GM12878 (cell line): ENCODE results near the gene FMN2. TPM values are rescaled to one million over a fixed set of nuclear protein-coding genes. Genes with fewer than 3 reads are reported as not detected.

Source experiments
- ATAC-seq: fragments of 200-7000 bp; cut with Tn5 transposase; 3 replicates; pipeline ENCODE4 v1.9.1; 2020; ENCODE audit warnings: mild to moderate bottlenecking, moderate library complexity
- BruUV-seq: library from RNA; stranded (reverse); fragments of 400-500 nt; replicated peaks from 2 replicates; lab custom pipeline; 2021; lab: Mats Ljungman, UMichigan
- CTCF ChIA-PET: fragments of 300-600 bp; sonication (Branson Sonifier 250); formaldehyde crosslinking; extraction: SDS; loops from one replicate; lab custom pipeline; 2021; ENCODE audit warnings: inconsistent platforms; lab: Yijun Ruan, JAX
- POLR2A ChIA-PET: fragments of 350-600 bp; formaldehyde crosslinking; extraction: SDS; loops from one replicate; lab custom pipeline; 2021; ENCODE audit warnings: inconsistent platforms; lab: Charles Lee
- RAD21 ChIA-PET: fragments of 300-600 bp; sonication (Branson Sonifier 250); formaldehyde crosslinking; loops from one replicate; lab custom pipeline; 2023; ENCODE audit warnings: antibody characterized with exemption; ENCODE audit not compliant: unreplicated experiment; lab: Charles Lee
- SMC1A ChIA-PET: fragments of 300-600 bp; sonication (Branson Sonifier 250); formaldehyde crosslinking; loops from one replicate; lab custom pipeline; 2023; ENCODE audit not compliant: unreplicated experiment, uncharacterized antibody; lab: Charles Lee
- DNase-seq: peaks from one replicate; pipeline ENCODE4 v3.0.0-alpha.2; 2011; ENCODE audit warnings: low read depth, low spot score
- FAIRE-seq: peaks from 3 replicates; lab custom pipeline; 2011; peaks lifted over from hg19 to GRCh38; lab: Jason Lieb, UNC
- H2AFZ ChIP-seq: 2 replicates; pipeline ENCODE4 v1.6.0; 2011; ENCODE audit warnings: low read depth, low read length, control low read depth; ENCODE audit not compliant: control insufficient read depth
- H3K27ac ChIP-seq: 2 replicates; pipeline ENCODE4 v1.5.1; 2011; ENCODE audit warnings: control low read depth; ENCODE audit not compliant: control insufficient read depth, insufficient read depth
- H3K27me3 ChIP-seq, 2 experiments: replicated peaks in 1 of 2; 2 replicates each; pipeline versions ENCODE4 v1.6.0 to v1.6.1; 2011; ENCODE audit warnings: low read length in 1 of 2; ENCODE audit not compliant: control insufficient read depth in 2 of 2, insufficient read depth in 2 of 2
- H3K36me3 ChIP-seq, 2 experiments: 2 replicates each; pipeline ENCODE4 v1.5.1; 2011; ENCODE audit warnings: low read length in 1 of 2; ENCODE audit not compliant: control insufficient read depth in 2 of 2, insufficient read depth in 2 of 2
- H3K4me1 ChIP-seq: 2 replicates; pipeline ENCODE4 v1.6.1; 2011; ENCODE audit warnings: mild to moderate bottlenecking, low read length, moderate library complexity, mixed read lengths; ENCODE audit not compliant: control insufficient read depth, insufficient read depth
- H3K4me2 ChIP-seq: 2 replicates; pipeline ENCODE4 v1.6.0; 2011; ENCODE audit warnings: control low read depth; ENCODE audit not compliant: control insufficient read depth, insufficient read depth
- H3K4me3 ChIP-seq: fragments of 200-600 bp; sonication (generic); 2 replicates; pipeline ENCODE4 v1.5.1; 2016
- H3K79me2 ChIP-seq: 2 replicates; pipeline ENCODE4 v1.6.0; 2011; ENCODE audit warnings: low read length; ENCODE audit not compliant: control insufficient read depth, insufficient read depth
- H3K9ac ChIP-seq: 2 replicates; pipeline ENCODE4 v1.8.0; 2011; ENCODE audit warnings: low read length, control low read depth, mixed read lengths; ENCODE audit not compliant: control insufficient read depth, insufficient read depth
- H3K9me3 ChIP-seq: replicated peaks from 3 replicates; pipeline ENCODE4 v1.5.1; 2011; ENCODE audit warnings: mild to moderate bottlenecking, low read length; ENCODE audit not compliant: control insufficient read depth, insufficient read depth
- H4K20me1 ChIP-seq: 2 replicates; pipeline ENCODE4 v1.6.0; 2011; ENCODE audit not compliant: control insufficient read depth, insufficient read depth
- ATF2 ChIP-seq: IDR thresholded peaks from 2 replicates; pipeline ENCODE4 v1.6.1; 2012; ENCODE audit warnings: low read length, inconsistent platforms
- BMI1 ChIP-seq: fragments of 450-650 bp; IDR thresholded peaks from 2 replicates; pipeline ENCODE4 v1.6.1; 2016; ENCODE audit warnings: mild to moderate bottlenecking, moderate library complexity, borderline replicate concordance
- CBFB ChIP-seq: IDR thresholded peaks from 2 replicates; pipeline ENCODE4 v1.6.1; 2016; ENCODE audit warnings: antibody characterized with exemption, low read depth
- E4F1 ChIP-seq: fragments of 450-650 bp; IDR thresholded peaks from 2 replicates; pipeline ENCODE4 v1.6.1; 2018; ENCODE audit warnings: borderline replicate concordance, mild to moderate bottlenecking; ENCODE audit not compliant: partially characterized antibody
- IRF4 ChIP-seq: IDR thresholded peaks from 2 replicates; pipeline ENCODE4 v1.6.1; 2011; ENCODE audit warnings: low read depth, low read length
- NR2C2 ChIP-seq: IDR thresholded peaks from 2 replicates; pipeline ENCODE4 v1.6.1; 2011; ENCODE audit warnings: borderline replicate concordance, low read depth; ENCODE audit not compliant: control insufficient read depth, insufficient read length
- PKNOX1 ChIP-seq: fragments of 450-650 bp; IDR thresholded peaks from 2 replicates; pipeline ENCODE4 v1.6.1; 2016; ENCODE audit warnings: mild to moderate bottlenecking
- RBBP5 ChIP-seq: fragments of 200-600 bp; sonication (generic); conservative IDR thresholded peaks from 2 replicates; pipeline ENCODE4 v1.6.1; 2016
- SIN3A ChIP-seq: IDR thresholded peaks from 2 replicates; pipeline ENCODE4 v1.6.1; 2012; ENCODE audit warnings: low read depth, low read length, improper control_type of control experiment
- SIX5 ChIP-seq: IDR thresholded peaks from 2 replicates; pipeline ENCODE4 v1.6.1; 2011; ENCODE audit warnings: mild to moderate bottlenecking, low read depth, low read length, moderate library complexity; ENCODE audit not compliant: severe bottlenecking
- SMARCA5 ChIP-seq: fragments of 450-650 bp; IDR thresholded peaks from 2 replicates; pipeline ENCODE4 v1.6.1; 2017; ENCODE audit warnings: mild to moderate bottlenecking
- WRNIP1 ChIP-seq: IDR thresholded peaks from 2 replicates; pipeline ENCODE4 v1.6.1; 2011; ENCODE audit warnings: low read depth, low read length, improper control_type of control experiment, borderline replicate concordance
- WGBS: methylation state at CpG from one replicate; pipeline ENCODE4 v1.1.6; 2016; ENCODE audit warnings: low lambda C conversion rate; ENCODE audit not compliant: insufficient replicate concordance, insufficient coverage; ENCODE audit errors: missing lambda C conversion rate; 5-methylcytosine and 5-hydroxymethylcytosine counted together
- in situ Hi-C: fragments of 300-500 bp; cut with MboI; formaldehyde crosslinking; loops from 9 replicates; pipeline ENCODE4 v1.14.3; 2018; ENCODE audit warnings: mixed read lengths
- intact Hi-C: fragments of 100-400 bp; cut with micrococcal nuclease; formaldehyde crosslinking; loops from one replicate; pipeline ENCODE4 v1.14.2; 2022; ENCODE audit not compliant: unreplicated experiment
- polyA plus RNA-seq, 11 experiments: library from polyadenylated mRNA; depleted of rRNA in 4 of 11; unstranded in 6 of 11; stranded (reverse) in 5 of 11; fragments of >200 nt; fragmentation: Nextera tagmentation in 4 of 11; fragmentation: Illumina TruSeq in 1 of 11; extraction: Ambion mirVana in 4 of 11; extraction: Trizol in 1 of 11; gene quantifications; 1 replicate in 1 of 11; 2 replicates in 10 of 11; pipeline versions ENCODE4 v1.2.1 to v1.2.3, GENCODE V29; 2011 to 2016; ENCODE audit warnings: inconsistent platforms in 2 of 11, missing spikeins in 2 of 11, low read depth in 1 of 11
- total RNA-seq, 4 experiments: library from RNA; depleted of rRNA in 3 of 4; stranded (reverse); fragments of >200 nt in 3 of 4; fragmentation: Illumina TruSeq in 1 of 4; extraction: Trizol in 1 of 4; gene quantifications; 2 replicates each; pipeline versions ENCODE4 v1.2.1 to v1.2.3, GENCODE V29; 2013 to 2021

Gene FMN2
- total and polyA plus RNA-seq, 10 of the 15 experiments (the other 5 are each of a cell fraction or from before 2014, with no cell fraction given): 0.60 TPM; not detected in 9

- ChIA-PET SMC1A (no interaction called here), RAD21 (no interaction called here), CTCF (no interaction called here), POLR2A (no interaction called here)
- in situ Hi-C loops (no loop called here), intact Hi-C loops (no loop called here)
- Histone ChIP-seq H3K4me2 (no peak overlapping the region), H3K79me2 (no peaks in the 10 kb centered on the region), H3K27ac (no peak overlapping the region), H4K20me1 (no peaks in the 10 kb centered on the region), H2AFZ (no peak overlapping the region), H3K27me3 (no peaks in the 10 kb centered on the region), H3K9me3 (no peaks in the 10 kb centered on the region), H3K36me3 (no peaks in the 10 kb centered on the region)
- WGBS: 0% methylated on average over 3 of the region's 3 CpGs
- no peak for ATAC-seq
- no TSS peak for BruUV-seq
- TF ChIP-seq PKNOX1 (no peak), CBFB (no peak), WRNIP1 (no peak), E4F1 (no peak), SIN3A (no peak), ATF2 (no peak), SIX5 (no peak), IRF4 (no peak), SMARCA5 (no peak), RBBP5 (no peak), BMI1 (no peak), NR2C2 (no peak)
- TF ChIP-seq, all 136 proteins: peak for 0
- no peak overlapping the region for H3K9ac ChIP-seq
- FAIRE-seq: no peak
- no peak for DNase-seq
- H3K4me1 ChIP-seq: no peaks in the 10 kb centered on the region
- no peak overlapping the region for H3K4me3 ChIP-seq
Measured at GRCh38 chr1:240314845-240315801, 223.4 kb downstream of the FMN2 start.
